Lower leg skin (tissue), 3 donors: Measurements from ENCODE around the gene MTG1.

Experiments used
- CTCF ChIP-seq, 3 donors: fragments of 450-650 bp; IDR thresholded peaks; one replicate each; pipeline ENCODE4 v1.5.1; 2016; ENCODE audit warnings: antibody characterized with exemption in 3 of 3, mild to moderate bottlenecking in 3 of 3, moderate library complexity in 2 of 3
- POLR2A ChIP-seq, 2 donors: fragments of 450-650 bp; IDR thresholded peaks; one replicate each; pipeline ENCODE4 v1.6.1; 2016 to 2017; ENCODE audit warnings: antibody characterized with exemption in 2 of 2, mild to moderate bottlenecking in 1 of 2, moderate library complexity in 1 of 2

GRCh38 chr10:133366751-133367150, 27.2 kb upstream of the MTG1 start:
- TF ChIP-seq CTCF (IDR thresholded peaks at IDR 0.05) (no peak), POLR2A (IDR thresholded peaks at IDR 0.05) (no peak)
